ENCODE results near the gene HBEGF. TPM values are rescaled to one million over a fixed set of nuclear protein-coding genes. Genes with fewer than 3 reads are reported as not detected.

HBEGF gene
- total RNA-seq, 1 donor from 2014 or later, result 257 TPM

GRCh38 chr5:140367256-140368013, 21.0 kb upstream of the HBEGF start:
- Mint-ChIP-seq H3K27ac (ENCODE audit: unreplicated experiment) (no peak overlapping the region), H3K36me3 (ENCODE audit: low read depth, unreplicated experiment) (peaks cover 1% of the 10 kb centered on the region), H3K27me3 (ENCODE audit: low read depth, unreplicated experiment) (peaks cover 8% of the 10 kb centered on the region), H3K4me1 (ENCODE audit: low read depth, unreplicated experiment) (no peaks in the 10 kb centered on the region), H3K9me3 (ENCODE audit: unreplicated experiment) (no peaks in the 10 kb centered on the region), H3K4me3 (ENCODE audit: unreplicated experiment) (no peak overlapping the region)
- Histone ChIP-seq H2AFZ (ENCODE audit: low read depth, low read length) (no peak overlapping the region), H3K9me3 (ENCODE audit: insufficient read depth, low read depth, low read length) (no peaks in the 10 kb centered on the region), H3K4me2 (ENCODE audit: low read length) (no peak overlapping the region), H3K27ac (ENCODE audit: low read depth, low read length) (no peak overlapping the region), H3K4me3 (ENCODE audit: insufficient read depth, low read depth, low read length) (no peak overlapping the region), H3K36me3 (ENCODE audit: insufficient read depth, low read length) (no peaks in the 10 kb centered on the region), H3K27me3 (ENCODE audit: insufficient read depth, low read length) (no peaks in the 10 kb centered on the region), H3K4me1 (ENCODE audit: insufficient read depth, low read length) (no peaks in the 10 kb centered on the region), H3K9ac (ENCODE audit: low read length) (no peak overlapping the region), H3K79me2 (ENCODE audit: insufficient read depth, low read length) (no peaks in the 10 kb centered on the region), H4K20me1 (ENCODE audit: insufficient read depth, low read length) (no peaks in the 10 kb centered on the region)
- no peak for DNase-seq (ENCODE audit: low read depth)
- no peak for TF ChIP-seq EZH2 (IDR thresholded peaks at IDR 0.05; ENCODE audit: insufficient read depth, low read length)
- no peak for TF ChIP-seq CTCF (IDR thresholded peaks at IDR 0.05; ENCODE audit: insufficient read depth, low read depth, low read length)
- FAIRE-seq, result no peak

DNA sequence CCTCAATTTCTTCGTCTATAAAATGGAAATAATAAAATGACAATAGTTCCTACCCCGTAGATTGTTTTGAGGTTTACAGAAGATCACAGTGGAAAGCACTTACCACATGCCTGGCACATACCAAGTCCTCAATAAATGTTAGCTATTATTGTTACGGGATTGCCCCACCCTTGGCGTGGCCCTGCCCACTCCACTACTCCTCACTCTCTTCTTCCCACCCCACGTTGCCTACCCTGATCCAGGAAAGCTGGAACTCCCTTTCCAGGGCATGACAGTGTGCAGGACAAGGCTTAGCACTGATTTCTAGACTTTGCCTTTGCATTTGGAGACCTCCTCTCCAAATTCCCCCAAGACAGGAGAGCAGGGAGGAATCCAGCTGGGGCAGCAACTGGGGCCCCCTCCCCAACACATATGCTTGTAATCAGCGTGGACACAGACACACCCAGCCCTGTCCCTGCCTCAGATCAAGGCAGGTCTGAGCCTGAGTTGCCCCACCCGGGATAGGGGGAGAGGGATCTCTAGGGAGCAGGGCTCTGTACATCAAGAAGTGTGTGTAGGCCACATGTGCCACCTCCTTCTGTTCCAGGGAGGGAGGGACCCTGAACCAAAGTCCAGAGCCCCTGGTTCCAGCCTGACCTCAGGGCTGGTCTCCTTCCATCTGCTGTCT, 20.3 kb upstream of the HBEGF start:
- H3K4me1 ChIP-seq (ENCODE audit: insufficient read depth, low read length), result no peaks in the 10 kb centered on the region
- no peaks in the 10 kb centered on the region for H3K27me3 ChIP-seq (ENCODE audit: insufficient read depth, low read length)
- no peaks in the 10 kb centered on the region for H4K20me1 ChIP-seq (ENCODE audit: insufficient read depth, low read length)
- H3K27ac Mint-ChIP-seq (ENCODE audit: unreplicated experiment), result no peak overlapping the region
- no peak overlapping the region for H3K27ac ChIP-seq (ENCODE audit: low read depth, low read length)
- no peaks in the 10 kb centered on the region for H3K4me1 Mint-ChIP-seq (ENCODE audit: low read depth, unreplicated experiment)
- no peak overlapping the region for H2AFZ ChIP-seq (ENCODE audit: low read depth, low read length)
- H3K4me2 ChIP-seq (ENCODE audit: low read length), result no peak overlapping the region
- TF ChIP-seq EZH2 (IDR thresholded peaks at IDR 0.05; ENCODE audit: insufficient read depth, low read length) (no peak), CTCF (IDR thresholded peaks at IDR 0.05; ENCODE audit: insufficient read depth, low read depth, low read length) (no peak)
- no peak overlapping the region for H3K4me3 Mint-ChIP-seq (ENCODE audit: unreplicated experiment)
- H3K36me3 Mint-ChIP-seq (ENCODE audit: low read depth, unreplicated experiment), result peaks cover 1% of the 10 kb centered on the region
- no peak overlapping the region for H3K9ac ChIP-seq (ENCODE audit: low read length)
- no peak for DNase-seq (ENCODE audit: low read depth)
- no peaks in the 10 kb centered on the region for H3K9me3 Mint-ChIP-seq (ENCODE audit: unreplicated experiment)
- no peak overlapping the region for H3K4me3 ChIP-seq (ENCODE audit: insufficient read depth, low read depth, low read length)
- no peaks in the 10 kb centered on the region for H3K36me3 ChIP-seq (ENCODE audit: insufficient read depth, low read length)
- peaks cover 14% of the 10 kb centered on the region for H3K27me3 Mint-ChIP-seq (ENCODE audit: low read depth, unreplicated experiment)
- no peak for FAIRE-seq
- H3K9me3 ChIP-seq (ENCODE audit: insufficient read depth, low read depth, low read length), result no peaks in the 10 kb centered on the region
- no peaks in the 10 kb centered on the region for H3K79me2 ChIP-seq (ENCODE audit: insufficient read depth, low read length)

- no peak overlapping the region for H3K27ac Mint-ChIP-seq (ENCODE audit: unreplicated experiment)
- TF ChIP-seq CTCF (IDR thresholded peaks at IDR 0.05; ENCODE audit: insufficient read depth, low read depth, low read length), result no peak
- no peak for TF ChIP-seq EZH2 (IDR thresholded peaks at IDR 0.05; ENCODE audit: insufficient read depth, low read length)
- FAIRE-seq (no peak), DNase-seq (ENCODE audit: low read depth) (no peak)
- peaks cover 17% of the 10 kb centered on the region for H3K27me3 Mint-ChIP-seq (ENCODE audit: low read depth, unreplicated experiment)
- no peaks in the 10 kb centered on the region for H3K79me2 ChIP-seq (ENCODE audit: insufficient read depth, low read length)
- no peak overlapping the region for H3K4me3 ChIP-seq (ENCODE audit: insufficient read depth, low read depth, low read length)
- H3K4me1 ChIP-seq (ENCODE audit: insufficient read depth, low read length), result no peaks in the 10 kb centered on the region
- H2AFZ ChIP-seq (ENCODE audit: low read depth, low read length), result no peak overlapping the region
- no peak overlapping the region for H3K27ac ChIP-seq (ENCODE audit: low read depth, low read length)
- no peak overlapping the region for H3K9ac ChIP-seq (ENCODE audit: low read length)
- no peak overlapping the region for H3K4me3 Mint-ChIP-seq (ENCODE audit: unreplicated experiment)
- H3K9me3 ChIP-seq (ENCODE audit: insufficient read depth, low read depth, low read length), result no peaks in the 10 kb centered on the region
- H3K4me1 Mint-ChIP-seq (ENCODE audit: low read depth, unreplicated experiment), result no peaks in the 10 kb centered on the region
- H3K36me3 ChIP-seq (ENCODE audit: insufficient read depth, low read length), result no peaks in the 10 kb centered on the region
- no peak overlapping the region for H3K4me2 ChIP-seq (ENCODE audit: low read length)
- H3K36me3 Mint-ChIP-seq (ENCODE audit: low read depth, unreplicated experiment), result peaks cover 1% of the 10 kb centered on the region
- no peaks in the 10 kb centered on the region for H3K27me3 ChIP-seq (ENCODE audit: insufficient read depth, low read length)
- no peaks in the 10 kb centered on the region for H4K20me1 ChIP-seq (ENCODE audit: insufficient read depth, low read length)
- no peaks in the 10 kb centered on the region for H3K9me3 Mint-ChIP-seq (ENCODE audit: unreplicated experiment)
Measured at GRCh38 chr5:140365941-140366340, 19.5 kb upstream of the HBEGF start.

Data from astrocyte (in vitro differentiated cells and primary cell).